Measurements from ENCODE around the gene RNF44. TPM values are rescaled to one million over a fixed set of nuclear protein-coding genes. Genes with fewer than 3 reads are reported as not detected.

RNF44 gene
- total RNA-seq, 1 experiment from 2014 or later, result 58.4 TPM

DNA sequence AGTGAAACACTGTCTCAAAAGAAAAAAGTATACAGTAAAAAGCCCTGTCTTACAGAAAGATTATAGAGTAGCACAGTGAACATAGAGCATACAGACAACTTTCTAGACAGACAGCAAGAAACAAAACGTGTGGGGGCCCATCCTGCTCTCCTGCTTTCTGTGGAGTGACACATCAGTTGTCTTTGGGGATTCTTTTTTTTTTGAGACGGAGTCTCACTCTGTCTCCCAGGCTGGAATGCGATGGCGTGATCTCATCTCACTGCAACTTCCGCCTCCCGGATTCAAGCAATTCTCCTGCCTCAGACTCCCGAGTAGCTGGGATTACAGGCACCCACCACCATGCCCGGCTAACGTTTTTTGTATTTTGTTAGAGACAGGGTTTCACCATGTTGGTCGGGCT is 26.8 kb upstream of the RNF44 start:
- Histone ChIP-seq H3K9ac (ENCODE audit: low read length) (no peak overlapping the region), H3K4me1 (ENCODE audit: control insufficient read depth in 1 of 2, insufficient read depth in 2 of 2, low read length in 2 of 2) (0 out of 4 replicates have a peak, but pooled peaks cover 2 to 5% of the 10 kb centered on the region in 2 experiments), H2AFZ (ENCODE audit: low read depth, low read length, poor library complexity, severe bottlenecking) (no peak overlapping the region), H3K27ac (ENCODE audit: low read depth, low read length) (no peak overlapping the region), H3K4me2 (ENCODE audit: low read length) (no peak overlapping the region), H3K4me3 (replicated peaks in 1 of 2; ENCODE audit: low read depth in 1 of 2, low read length in 2 of 2) (no peak overlapping the region), H4K20me1 (ENCODE audit: insufficient read depth) (no peaks in the 10 kb centered on the region), H3K9me3 (ENCODE audit: control insufficient read depth in 1 of 2, insufficient read depth in 1 of 2, low read depth in 1 of 2, low read length in 2 of 2) (no peaks in the 10 kb centered on the region), H3K27me3 (ENCODE audit: insufficient read depth, low read length) (no peaks in the 10 kb centered on the region), H3K79me2 (ENCODE audit: insufficient read depth, low read length) (no peaks in the 10 kb centered on the region), H3K9me2 (ENCODE audit: insufficient read depth) (no peaks in the 10 kb centered on the region), H3K36me3 (ENCODE audit: control insufficient read depth in 1 of 2, insufficient read depth in 2 of 2, low read length in 2 of 2) (no peaks in the 10 kb centered on the region)
- RAD21 ChIA-PET (ENCODE audit: low non-redundant PET in 1 of 2, low total read pairs in 2 of 2, uncharacterized antibody in 2 of 2, unreplicated experiment in 2 of 2), result no interaction called here
- no peak for ATAC-seq
- POLR2A ChIA-PET, result no interaction called here
- CTCF ChIA-PET, result no interaction called here
- no TSS peak for BruUV-seq (replicated peaks)
- no peak for TF ChIP-seq EZH2phosphoT487 (IDR thresholded peaks at IDR 0.05; ENCODE audit: borderline replicate concordance)
- TF ChIP-seq POLR2A (IDR thresholded peaks at IDR 0.05; ENCODE audit: borderline replicate concordance, extremely low read depth, insufficient read depth, insufficient read length), result no peak
- TF ChIP-seq CTCF (IDR thresholded peaks at IDR 0.05 in 2 of 3, conservative IDR thresholded peaks at IDR 0.05 in 1 of 3; ENCODE audit: borderline replicate concordance in 1 of 3, insufficient read depth in 1 of 3, low read depth in 2 of 3, low read length in 2 of 3), result no peak
- no peak for TF ChIP-seq CEBPB (IDR thresholded peaks at IDR 0.05; ENCODE audit: low read depth)
- no peak for TF ChIP-seq JUND (IDR thresholded peaks at IDR 0.05)
- no peak for TF ChIP-seq FOSL1 (IDR thresholded peaks at IDR 0.05; ENCODE audit: low read depth)
- no peak for TF ChIP-seq EZH2 (IDR thresholded peaks at IDR 0.05)
- TF ChIP-seq ZFX (IDR thresholded peaks at IDR 0.05), result no peak
- TF ChIP-seq ATF3 (IDR thresholded peaks at IDR 0.05), result no peak
- no peak for TF ChIP-seq SIN3A (IDR thresholded peaks at IDR 0.05; ENCODE audit: low read depth)
- no peak for DNase-seq (ENCODE audit: low read depth, low spot score)
- intact Hi-C loops (cut with micrococcal nuclease), result no loop called here

DNA sequence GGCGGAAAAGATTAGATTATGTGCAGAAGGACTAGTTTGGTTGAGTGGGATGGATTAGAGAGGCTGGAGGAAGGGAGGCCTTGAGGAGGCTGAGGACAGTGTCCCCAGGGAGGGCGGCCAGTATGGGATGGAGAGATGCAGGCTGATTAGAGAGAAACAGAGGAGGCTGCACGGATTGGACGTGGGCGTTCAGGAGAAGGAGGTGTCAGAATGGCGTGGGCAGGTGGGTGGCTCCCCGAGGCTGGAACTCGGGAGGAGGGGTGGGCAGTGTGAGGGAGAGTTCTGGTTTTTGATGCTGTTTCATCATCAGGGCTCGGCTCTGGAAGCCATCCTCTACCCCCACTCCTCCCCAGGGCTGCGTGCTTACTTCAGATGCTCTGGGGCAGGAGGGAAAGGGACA is 25.0 kb upstream of the RNF44 start:
- H3K9me2 ChIP-seq (ENCODE audit: insufficient read depth), result no peaks in the 10 kb centered on the region
- ChIA-PET POLR2A (no interaction called here), CTCF (no interaction called here), RAD21 (ENCODE audit: low non-redundant PET in 1 of 2, low total read pairs in 2 of 2, uncharacterized antibody in 2 of 2, unreplicated experiment in 2 of 2) (no interaction called here)
- no peak for ATAC-seq
- H3K9ac ChIP-seq (ENCODE audit: low read length), result no peak overlapping the region
- no peak overlapping the region for H3K4me3 ChIP-seq (replicated peaks in 1 of 2; ENCODE audit: low read depth in 1 of 2, low read length in 2 of 2)
- no peak overlapping the region for H2AFZ ChIP-seq (ENCODE audit: low read depth, low read length, poor library complexity, severe bottlenecking)
- no peaks in the 10 kb centered on the region for H3K36me3 ChIP-seq (ENCODE audit: control insufficient read depth in 1 of 2, insufficient read depth in 2 of 2, low read length in 2 of 2)
- no peaks in the 10 kb centered on the region for H3K27me3 ChIP-seq (ENCODE audit: insufficient read depth, low read length)
- H3K9me3 ChIP-seq (ENCODE audit: control insufficient read depth in 1 of 2, insufficient read depth in 1 of 2, low read depth in 1 of 2, low read length in 2 of 2), result no peaks in the 10 kb centered on the region
- DNase-seq (ENCODE audit: low read depth, low spot score), result no peak
- no peak overlapping the region for H3K4me2 ChIP-seq (ENCODE audit: low read length)
- H3K79me2 ChIP-seq (ENCODE audit: insufficient read depth, low read length), result no peaks in the 10 kb centered on the region
- intact Hi-C loops (cut with micrococcal nuclease), result no loop called here
- H3K27ac ChIP-seq (ENCODE audit: low read depth, low read length), result no peak overlapping the region
- no peaks in the 10 kb centered on the region for H4K20me1 ChIP-seq (ENCODE audit: insufficient read depth)
- BruUV-seq (replicated peaks), result no TSS peak
- TF ChIP-seq SRF (IDR thresholded peaks at IDR 0.05; ENCODE audit: low read depth) (no peak), SIN3A (IDR thresholded peaks at IDR 0.05; ENCODE audit: low read depth) (no peak), FOSL1 (IDR thresholded peaks at IDR 0.05; ENCODE audit: low read depth) (no peak), JUND (IDR thresholded peaks at IDR 0.05) (no peak), YY1 (IDR thresholded peaks at IDR 0.05; ENCODE audit: extremely low read depth, insufficient replicate concordance, low read depth, low read length) (no peak), CEBPB (IDR thresholded peaks at IDR 0.05; ENCODE audit: low read depth) (no peak), CBX3 (IDR thresholded peaks at IDR 0.05; ENCODE audit: low read depth) (no peak), EZH2phosphoT487 (IDR thresholded peaks at IDR 0.05; ENCODE audit: borderline replicate concordance) (no peak), TCF7L2 (IDR thresholded peaks at IDR 0.05; ENCODE audit: borderline replicate concordance, extremely low read depth, insufficient read depth, insufficient read length) (no peak), SP1 (IDR thresholded peaks at IDR 0.05; ENCODE audit: low read depth) (no peak), EGR1 (IDR thresholded peaks at IDR 0.05; ENCODE audit: low read depth) (no peak), POLR2AphosphoS5 (IDR thresholded peaks at IDR 0.05; ENCODE audit: low read depth, low read length) (no peak), ELF1 (IDR thresholded peaks at IDR 0.05; ENCODE audit: borderline replicate concordance, low read depth) (no peak), ATF3 (IDR thresholded peaks at IDR 0.05) (no peak), EZH2 (IDR thresholded peaks at IDR 0.05) (no peak), ZFX (IDR thresholded peaks at IDR 0.05) (no peak), POLR2A (IDR thresholded peaks at IDR 0.05; ENCODE audit: borderline replicate concordance, extremely low read depth, insufficient read depth, insufficient read length) (no peak), MAX (IDR thresholded peaks at IDR 0.05) (no peak)
- 0 out of 4 replicates have a peak, but pooled peaks cover 2 to 5% of the 10 kb centered on the region in 2 experiments for H3K4me1 ChIP-seq (ENCODE audit: control insufficient read depth in 1 of 2, insufficient read depth in 2 of 2, low read length in 2 of 2)
